A673 (cell line): ENCODE data around the gene MYO18B. TPM values are rescaled to one million over a fixed set of nuclear protein-coding genes. Genes with fewer than 3 reads are reported as not detected.

Source experiments
- BruUV-seq: library from RNA; stranded (reverse); fragments of 400-500 nt; replicated peaks from 2 replicates; lab custom pipeline; 2021; lab: Mats Ljungman, UMichigan
- CTCF ChIA-PET: fragments of 300-600 bp; sonication (Branson Sonifier 250); formaldehyde crosslinking; loops from one replicate; lab custom pipeline; 2022; ENCODE audit warnings: antibody characterized with exemption; lab: Charles Lee
- POLR2A ChIA-PET: fragments of 300-600 bp; sonication (Branson Sonifier 250); formaldehyde crosslinking; loops from one replicate; lab custom pipeline; 2022; ENCODE audit warnings: antibody characterized with exemption; ENCODE audit not compliant: low non-redundant PET; lab: Charles Lee
- DNase-seq: peaks from one replicate; pipeline ENCODE4 v3.0.0-alpha.2; 2015; ENCODE audit warnings: low spot score
- H3K27ac ChIP-seq: fragments of 200-600 bp; sonication (generic); 2 replicates; pipeline ENCODE4 v1.5.1; 2016; ENCODE audit warnings: mixed run types, low read depth, mild to moderate bottlenecking, mixed read lengths, antibody characterized with exemption, low read length; ENCODE audit not compliant: poor library complexity, severe bottlenecking
- H3K27me3 ChIP-seq: fragments of 200-600 bp; sonication (generic); replicated peaks from 2 replicates; pipeline ENCODE4 v1.6.1; 2017; ENCODE audit warnings: mixed run types, low read depth, mild to moderate bottlenecking, mixed read lengths, antibody characterized with exemption, low read length; ENCODE audit not compliant: insufficient read depth, poor library complexity
- H3K36me3 ChIP-seq: fragments of 200-600 bp; sonication (generic); 2 replicates; pipeline ENCODE4 v1.6.1; 2016; ENCODE audit warnings: mixed run types, mild to moderate bottlenecking, mixed read lengths, antibody characterized with exemption, low read length; ENCODE audit not compliant: insufficient read depth, poor library complexity, severe bottlenecking
- H3K4me1 ChIP-seq: fragments of 200-600 bp; sonication (generic); 2 replicates; pipeline ENCODE4 v1.6.1; 2017; ENCODE audit warnings: mixed run types, mild to moderate bottlenecking, mixed read lengths, antibody characterized with exemption, low read length; ENCODE audit not compliant: insufficient read depth, poor library complexity, severe bottlenecking
- H3K4me3 ChIP-seq: fragments of 200-600 bp; sonication (generic); 2 replicates; pipeline ENCODE4 v1.5.1; 2016; ENCODE audit warnings: low read depth, mixed run types, mild to moderate bottlenecking, mixed read lengths, low read length; ENCODE audit not compliant: poor library complexity, severe bottlenecking
- H3K9me3 ChIP-seq: fragments of 200-600 bp; sonication (generic); 2 replicates; pipeline ENCODE4 v1.6.1; 2016; ENCODE audit warnings: mixed run types, low read depth, mild to moderate bottlenecking, mixed read lengths, antibody characterized with exemption, low read length; ENCODE audit not compliant: poor library complexity, severe bottlenecking
- EZH2 ChIP-seq: fragments of 200-600 bp; sonication (generic); IDR thresholded peaks from 2 replicates; pipeline ENCODE4 v1.6.1; 2017; ENCODE audit warnings: borderline replicate concordance, low read depth, mild to moderate bottlenecking, mixed read lengths, antibody characterized with exemption, low read length; ENCODE audit not compliant: poor library complexity, severe bottlenecking
- intact Hi-C: fragments of 100-400 bp; cut with micrococcal nuclease; formaldehyde crosslinking; loops from one replicate; pipeline ENCODE4 v1.10.0; 2022; ENCODE audit not compliant: unreplicated experiment
- total RNA-seq: library from RNA; stranded (reverse); gene quantifications from 2 replicates; pipeline ENCODE4 v1.2.3, GENCODE V29; 2021
- TF ChIP-seq, protein P1 (sequence below): fragments of 300-800, 200-600 bp; sonication (generic); conservative IDR thresholded peaks from 2 replicates; pipeline ENCODE4 v1.5.1; 2017; ENCODE audit warnings: low read depth, mild to moderate bottlenecking, antibody characterized with exemption, low read length, moderate library complexity, mixed read lengths

MYO18B gene
- total RNA-seq, 1 experiment from 2014 or later: not detected

- intact Hi-C loops: no loop called here
- Histone ChIP-seq H3K4me1 (no peaks in the 10 kb centered on the region), H3K9me3 (no peaks in the 10 kb centered on the region), H3K4me3 (no peak overlapping the region), H3K27me3 (no peaks in the 10 kb centered on the region), H3K27ac (no peak overlapping the region), H3K36me3 (no peaks in the 10 kb centered on the region)
- CTCF ChIA-PET: no interaction called here
- DNase-seq: no peak
- TF ChIP-seq EZH2: no peak
- TF ChIP-seq, protein P1, sequence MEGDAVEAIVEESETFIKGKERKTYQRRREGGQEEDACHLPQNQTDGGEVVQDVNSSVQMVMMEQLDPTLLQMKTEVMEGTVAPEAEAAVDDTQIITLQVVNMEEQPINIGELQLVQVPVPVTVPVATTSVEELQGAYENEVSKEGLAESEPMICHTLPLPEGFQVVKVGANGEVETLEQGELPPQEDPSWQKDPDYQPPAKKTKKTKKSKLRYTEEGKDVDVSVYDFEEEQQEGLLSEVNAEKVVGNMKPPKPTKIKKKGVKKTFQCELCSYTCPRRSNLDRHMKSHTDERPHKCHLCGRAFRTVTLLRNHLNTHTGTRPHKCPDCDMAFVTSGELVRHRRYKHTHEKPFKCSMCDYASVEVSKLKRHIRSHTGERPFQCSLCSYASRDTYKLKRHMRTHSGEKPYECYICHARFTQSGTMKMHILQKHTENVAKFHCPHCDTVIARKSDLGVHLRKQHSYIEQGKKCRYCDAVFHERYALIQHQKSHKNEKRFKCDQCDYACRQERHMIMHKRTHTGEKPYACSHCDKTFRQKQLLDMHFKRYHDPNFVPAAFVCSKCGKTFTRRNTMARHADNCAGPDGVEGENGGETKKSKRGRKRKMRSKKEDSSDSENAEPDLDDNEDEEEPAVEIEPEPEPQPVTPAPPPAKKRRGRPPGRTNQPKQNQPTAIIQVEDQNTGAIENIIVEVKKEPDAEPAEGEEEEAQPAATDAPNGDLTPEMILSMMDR: no peak
- POLR2A ChIA-PET: no interaction called here
- BruUV-seq: no TSS peak
Measured at GRCh38 chr22:25835348-25835747, 93.4 kb downstream of the MYO18B start.

- ChIA-PET CTCF (no interaction called here), POLR2A (no interaction called here)
- Histone ChIP-seq H3K4me1 (no peaks in the 10 kb centered on the region), H3K27me3 (no peaks in the 10 kb centered on the region), H3K4me3 (no peak overlapping the region), H3K9me3 (no peaks in the 10 kb centered on the region), H3K27ac (no peak overlapping the region), H3K36me3 (no peaks in the 10 kb centered on the region)
- no TSS peak for BruUV-seq
- no peak for TF ChIP-seq EZH2
- TF ChIP-seq, protein P1: no peak
- no peak for DNase-seq
- intact Hi-C loops: no loop called here
Measured at GRCh38 chr22:25837288-25837900, 95.4 kb downstream of the MYO18B start.

GRCh38 chr22:25838960-25839741 lies 97.2 kb downstream of the MYO18B start:
- Histone ChIP-seq H3K36me3 (no peaks in the 10 kb centered on the region), H3K4me3 (no peak overlapping the region), H3K27ac (no peak overlapping the region), H3K9me3 (no peaks in the 10 kb centered on the region), H3K27me3 (no peaks in the 10 kb centered on the region), H3K4me1 (no peaks in the 10 kb centered on the region)
- TF ChIP-seq, protein P1: no peak
- TF ChIP-seq EZH2: no peak
- POLR2A ChIA-PET: no interaction called here
- no peak for DNase-seq
- BruUV-seq: no TSS peak
- intact Hi-C loops: no loop called here
- CTCF ChIA-PET: no interaction called here
